Measurements from ENCODE around the gene SGSM1.

- TF ChIP-seq CTCF (IDR thresholded peaks at IDR 0.05), result peak; percentile 96
- no peak for TF ChIP-seq TAF1 (IDR thresholded peaks at IDR 0.05; ENCODE audit: borderline replicate concordance, low read depth, low read length)
- peak; percentile 90 for TF ChIP-seq RAD21 (IDR thresholded peaks at IDR 0.05; ENCODE audit: low read length)
- TF ChIP-seq MXI1 (IDR thresholded peaks at IDR 0.05; ENCODE audit: low read depth, low read length), result no peak
- TF ChIP-seq JUND (IDR thresholded peaks at IDR 0.05), result no peak
- TF ChIP-seq, protein P1, sequence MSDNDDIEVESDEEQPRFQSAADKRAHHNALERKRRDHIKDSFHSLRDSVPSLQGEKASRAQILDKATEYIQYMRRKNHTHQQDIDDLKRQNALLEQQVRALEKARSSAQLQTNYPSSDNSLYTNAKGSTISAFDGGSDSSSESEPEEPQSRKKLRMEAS (IDR thresholded peaks at IDR 0.05; ENCODE audit: low read depth), result no peak
- TF ChIP-seq POLR2AphosphoS5 (IDR thresholded peaks at IDR 0.05; ENCODE audit: low read depth, low read length), result no peak
Observed at GRCh38 chr22:24758164-24758799, 47.7 kb upstream of the SGSM1 start.

All from SK-N-SH (cell line).